GM12873 (cell line): ENCODE measurements around the gene TXNRD1.
A peak's percentile ranks its signal among the peaks of the same experiment; 100 is the strongest.

Source experiments
- CTCF ChIP-seq: IDR thresholded peaks from 2 replicates; pipeline ENCODE4 v1.5.1; 2012; ENCODE audit warnings: low read depth, mild to moderate bottlenecking, moderate library complexity, low read length, control low read depth; ENCODE audit not compliant: insufficient read depth; ENCODE audit errors: missing control alignments

Gene TXNRD1

DNA sequence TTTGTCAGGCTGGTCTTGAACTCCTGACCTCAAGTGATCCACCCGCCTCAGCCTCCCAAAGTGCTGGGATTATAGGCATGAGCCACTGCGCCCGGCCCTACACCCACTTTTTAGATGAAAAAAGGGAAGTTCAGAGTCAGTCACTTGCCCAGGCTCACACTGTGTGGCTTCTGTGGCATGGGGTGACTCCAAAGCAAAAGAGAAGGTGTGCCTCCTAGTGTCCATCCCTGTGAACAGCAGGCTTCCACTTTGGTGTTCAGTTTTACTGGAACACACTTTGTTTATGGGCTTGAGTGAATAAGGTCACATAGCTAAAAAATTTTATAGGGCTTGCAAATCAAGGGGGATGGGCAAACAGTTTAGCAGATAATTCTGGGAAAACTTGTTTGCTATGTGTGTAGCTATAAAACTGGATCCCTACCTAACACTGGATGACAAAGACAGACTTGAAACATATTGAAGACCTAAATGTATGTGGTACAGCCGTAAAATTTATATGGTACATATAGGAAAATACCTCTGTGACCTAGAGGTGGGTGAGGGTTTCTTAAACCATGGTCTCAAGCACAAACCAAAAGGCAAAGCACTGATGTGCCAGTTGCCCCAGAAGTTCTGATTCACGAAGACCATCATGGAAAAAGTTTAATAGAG lies 142.9 kb downstream of the TXNRD1 start:
- TF ChIP-seq CTCF, result peak; percentile 95

GRCh38 chr12:104359216-104359615 lies 143.6 kb downstream of the TXNRD1 start:
- TF ChIP-seq CTCF, result no peak

DNA sequence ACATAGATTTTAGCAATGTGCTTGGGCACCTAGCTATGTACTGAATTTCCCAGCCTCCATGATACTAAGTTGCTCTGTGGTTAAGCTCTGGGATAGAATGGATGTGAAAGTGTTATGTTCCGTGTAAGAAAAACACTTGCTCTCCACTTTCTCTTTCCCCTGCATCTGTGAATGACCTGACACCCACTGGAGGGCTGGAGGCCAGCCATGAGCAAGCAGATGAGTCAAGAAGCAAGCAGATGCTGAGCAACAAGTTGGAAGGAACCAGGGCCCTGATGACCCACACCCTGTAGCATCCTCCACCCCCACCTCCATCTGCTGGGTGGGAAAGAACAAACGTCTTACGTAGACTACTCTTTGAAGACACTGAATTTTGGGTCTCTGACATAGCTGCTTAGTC lies 144.6 kb downstream of the TXNRD1 start:
- TF ChIP-seq CTCF, result no peak

DNA sequence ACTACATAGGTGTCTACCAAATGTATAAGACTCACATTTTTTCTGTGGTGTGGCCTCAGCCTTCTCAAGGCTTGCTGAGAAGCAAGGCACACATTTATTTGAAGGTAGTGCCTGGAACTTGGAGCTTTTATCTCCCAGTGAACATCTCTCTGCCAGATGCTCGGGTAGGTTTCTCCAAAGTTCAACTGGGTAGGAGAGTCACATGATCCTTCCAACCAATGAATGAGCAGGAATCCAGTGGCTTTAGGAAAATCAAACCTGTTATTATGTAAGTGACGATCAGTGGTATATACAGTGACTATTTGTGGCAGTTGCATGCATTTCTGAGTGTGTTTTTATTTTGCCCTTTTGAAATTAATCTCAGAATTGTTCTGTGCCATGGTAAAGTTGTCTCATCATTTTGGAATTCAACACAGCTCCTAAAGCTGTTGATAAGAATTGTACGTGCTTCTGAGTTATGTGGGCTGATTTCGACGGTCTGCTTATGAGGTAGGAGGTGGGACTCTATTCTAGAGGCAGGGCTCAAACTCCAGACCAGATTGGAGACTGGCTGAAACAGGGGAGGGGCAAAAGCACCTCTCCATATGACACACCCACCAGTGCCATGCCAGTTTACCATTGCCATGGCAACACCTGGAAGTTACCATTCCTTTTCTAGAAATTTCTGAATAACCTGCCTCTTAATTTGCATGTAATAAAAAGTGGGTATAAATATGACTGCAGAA lies 145.6 kb downstream of the TXNRD1 start:
- TF ChIP-seq CTCF, result no peak

DNA sequence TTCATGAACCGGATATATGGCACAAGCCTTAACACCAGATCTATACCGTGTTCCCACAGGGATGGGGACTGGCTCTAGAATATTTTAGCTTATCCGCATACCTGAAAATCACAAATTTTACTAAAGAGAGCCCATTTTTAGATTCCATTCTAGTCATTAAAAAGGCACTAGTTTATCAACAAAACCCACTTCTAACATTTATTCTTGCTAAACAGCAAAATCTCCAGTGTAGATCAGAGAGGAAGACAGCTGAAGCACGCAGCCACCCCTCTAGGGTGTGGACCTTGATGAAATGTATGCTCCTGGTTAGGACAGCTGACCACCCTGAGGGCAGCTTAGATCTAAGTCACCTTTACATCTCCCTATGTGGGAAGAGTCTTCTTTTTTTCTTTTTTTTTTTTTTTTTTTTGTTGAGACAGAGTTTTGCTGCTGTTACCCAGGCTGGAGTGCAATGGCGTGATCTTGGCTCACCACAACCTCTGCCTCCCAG lies 150.4 kb downstream of the TXNRD1 start:
- no peak for TF ChIP-seq CTCF

DNA sequence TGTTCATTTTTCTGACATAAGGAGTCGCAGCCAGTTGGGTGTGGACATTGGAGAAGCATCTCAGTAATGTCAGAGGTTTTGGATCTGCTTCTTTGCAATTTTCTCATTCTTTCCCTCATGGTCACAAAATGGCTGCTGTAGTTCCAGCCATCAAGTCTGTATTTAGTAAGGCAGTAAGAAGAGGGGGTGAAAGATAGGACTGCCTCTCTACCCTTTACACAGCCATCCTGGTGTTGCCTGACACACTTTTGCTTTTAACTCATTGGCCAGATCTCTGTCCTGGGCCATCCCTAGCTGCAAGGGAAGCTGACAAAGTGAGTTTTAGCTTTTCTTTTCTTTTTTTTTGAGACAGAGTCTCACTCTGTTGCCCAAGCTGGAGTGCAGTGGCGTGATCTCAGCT lies 154.1 kb downstream of the TXNRD1 start:
- TF ChIP-seq CTCF, result no peak

DNA sequence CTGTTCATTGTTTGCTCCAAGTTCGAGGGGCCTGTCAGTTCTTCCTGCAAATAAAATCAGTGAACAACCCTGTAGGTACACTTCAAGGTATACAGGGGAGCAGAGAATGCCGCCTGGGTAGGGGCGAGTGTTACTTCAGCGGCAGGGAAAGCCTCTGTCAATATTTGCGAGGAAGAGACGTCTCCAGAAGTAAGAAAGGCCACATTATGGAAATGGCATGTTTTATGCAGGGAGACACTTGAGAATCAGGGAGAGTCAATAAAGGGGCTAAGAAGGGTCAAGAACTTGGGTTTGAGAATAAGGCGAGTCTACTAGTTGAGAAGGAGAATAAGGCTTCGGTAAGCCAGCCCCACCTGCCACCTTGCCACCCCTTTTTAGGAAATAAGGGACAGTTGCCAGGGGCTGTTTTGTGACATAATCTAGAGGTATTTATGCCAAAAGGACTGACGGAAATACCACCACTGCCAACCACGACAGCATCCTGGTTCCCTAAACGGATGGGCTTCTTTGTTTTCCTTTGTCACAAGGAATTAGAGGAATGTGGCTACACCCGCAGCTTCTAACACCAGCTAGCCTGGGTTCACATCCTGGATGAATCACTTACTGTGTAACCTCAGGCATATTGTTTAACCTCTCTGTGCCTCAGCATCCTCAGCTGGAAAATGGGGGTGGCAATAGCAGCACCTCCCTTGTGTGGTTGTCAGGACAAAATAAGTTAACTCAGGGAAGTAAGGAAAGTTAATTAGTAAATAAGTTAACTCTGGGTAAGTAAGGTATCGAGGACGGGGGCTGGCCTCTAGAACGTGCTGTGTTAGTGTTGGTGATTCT lies 155.7 kb downstream of the TXNRD1 start:
- TF ChIP-seq CTCF, result no peak
